Stimulated activated CD8-positive, alpha-beta memory T cell treated with anti-CD3 and anti-CD28 coated beads, Interleukin-4, amount 100 ng/mL, for 4 hours (primary cell): ENCODE results near the gene ZNF358.
"Not testable (repeated sequence)": the region's sequence is repeated elsewhere in the genome, so short reads cannot be mapped to it uniquely, and the experiment has no call there.

ENCODE experiments used
- DNase-seq, 2 donors: peaks; one replicate each; pipeline ENCODE4 v3.0.0-alpha.2; 2020; ENCODE audit warnings: low read depth in 2 of 2, low spot score in 1 of 2

The ZNF358 gene

DNA sequence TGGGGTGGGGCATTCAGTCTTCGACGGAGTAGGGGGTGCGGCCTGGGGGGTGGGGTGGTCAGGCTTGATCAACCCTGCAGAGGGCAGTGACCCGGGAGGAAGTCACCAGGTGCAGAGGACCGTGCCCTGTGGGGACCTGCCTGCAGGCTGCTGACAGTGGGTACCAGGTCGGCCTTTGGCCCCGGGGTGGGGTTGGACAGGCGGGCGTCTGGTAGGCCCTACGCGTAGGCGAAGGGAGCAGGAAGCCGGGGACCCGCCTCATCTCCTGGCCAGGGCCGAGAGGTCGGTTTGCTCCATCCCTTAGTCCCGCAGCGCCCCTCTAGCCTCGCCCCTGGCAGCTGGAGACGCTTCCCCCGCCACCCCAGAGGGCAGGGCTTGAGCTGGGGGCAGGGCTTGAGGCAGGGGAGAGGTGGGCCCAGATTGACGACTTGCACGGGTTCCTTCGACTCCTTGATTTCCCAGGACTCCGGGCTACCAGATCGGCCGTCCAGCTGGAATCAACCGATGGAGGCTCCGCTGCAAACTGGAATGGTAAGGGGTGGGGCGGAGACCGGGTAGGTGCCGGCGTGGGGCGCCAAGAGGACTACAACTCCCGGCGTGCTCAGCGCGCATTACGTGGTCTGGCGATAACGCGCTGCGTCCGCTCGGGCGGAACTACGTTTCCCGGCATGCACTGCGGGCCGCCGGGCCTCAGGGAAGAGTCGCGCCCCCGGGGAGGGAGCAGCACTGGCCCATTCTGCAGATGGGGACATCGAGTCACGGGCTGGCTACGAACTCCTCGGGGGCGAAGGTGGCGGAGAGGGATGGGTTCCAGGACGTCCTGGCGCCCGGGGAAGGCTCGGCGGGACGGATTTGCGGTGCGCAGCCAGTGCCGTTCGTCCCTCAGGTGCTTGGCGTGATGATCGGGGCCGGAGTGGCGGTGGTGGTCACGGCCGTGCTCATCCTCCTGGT is 19.4 kb downstream of the ZNF358 start, which contains the start of gene PNPLA6:
PNPLA6 (plus strand) TSS at position 671 of the 951 bp plus-strand sequence; CDS start at position 743, 72 bp downstream.
- DNase-seq = peak; percentile 84 to 85

GRCh38 chr19:7535998-7536695 is 20.2 kb downstream of the ZNF358 start:
- no peak for DNase-seq

GRCh38 chr19:7538990-7539389 is 23.1 kb downstream of the ZNF358 start:
- DNase-seq = not testable (repeated sequence)

GRCh38 chr19:7539827-7540425 is 24.0 kb downstream of the ZNF358 start:
- no peak for DNase-seq

DNA sequence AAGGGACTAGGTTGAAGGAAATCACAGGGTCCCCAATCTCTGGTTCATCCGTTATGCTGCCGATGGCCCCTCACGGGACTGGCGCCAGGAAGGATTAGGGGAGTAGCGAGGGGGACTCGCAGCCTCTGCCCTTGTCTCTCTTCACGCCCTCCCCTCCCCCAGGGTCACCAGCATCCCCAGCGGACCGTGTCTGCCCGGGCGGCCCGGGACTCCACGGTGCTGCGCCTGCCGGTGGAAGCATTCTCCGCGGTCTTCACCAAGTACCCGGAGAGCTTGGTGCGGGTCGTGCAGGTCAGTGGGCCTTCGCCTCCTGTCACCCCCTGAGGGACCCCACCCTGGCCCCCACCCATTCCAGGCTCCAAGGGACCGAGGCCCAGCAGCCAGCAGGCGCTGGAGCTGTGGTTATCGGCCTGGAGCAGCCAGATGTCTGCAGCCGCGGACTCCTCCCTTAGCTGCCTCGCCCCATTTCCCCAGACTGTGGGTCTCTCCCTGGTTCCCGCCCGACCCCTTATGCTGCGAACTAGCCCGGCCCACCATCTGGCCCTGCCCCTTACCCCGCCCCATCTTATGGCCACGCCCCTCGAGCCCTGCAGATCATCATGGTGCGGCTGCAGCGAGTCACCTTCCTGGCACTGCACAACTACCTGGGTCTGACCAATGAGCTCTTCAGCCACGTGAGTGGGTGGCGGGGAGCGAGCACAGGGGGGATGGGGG is 25.0 kb downstream of the ZNF358 start:
- DNase-seq = no peak

- no peak for DNase-seq
Measured at GRCh38 chr19:7541475-7541824, 25.5 kb downstream of the ZNF358 start.

GRCh38 chr19:7541828-7542443 is 26.0 kb downstream of the ZNF358 start:
- DNase-seq = no peak

DNA sequence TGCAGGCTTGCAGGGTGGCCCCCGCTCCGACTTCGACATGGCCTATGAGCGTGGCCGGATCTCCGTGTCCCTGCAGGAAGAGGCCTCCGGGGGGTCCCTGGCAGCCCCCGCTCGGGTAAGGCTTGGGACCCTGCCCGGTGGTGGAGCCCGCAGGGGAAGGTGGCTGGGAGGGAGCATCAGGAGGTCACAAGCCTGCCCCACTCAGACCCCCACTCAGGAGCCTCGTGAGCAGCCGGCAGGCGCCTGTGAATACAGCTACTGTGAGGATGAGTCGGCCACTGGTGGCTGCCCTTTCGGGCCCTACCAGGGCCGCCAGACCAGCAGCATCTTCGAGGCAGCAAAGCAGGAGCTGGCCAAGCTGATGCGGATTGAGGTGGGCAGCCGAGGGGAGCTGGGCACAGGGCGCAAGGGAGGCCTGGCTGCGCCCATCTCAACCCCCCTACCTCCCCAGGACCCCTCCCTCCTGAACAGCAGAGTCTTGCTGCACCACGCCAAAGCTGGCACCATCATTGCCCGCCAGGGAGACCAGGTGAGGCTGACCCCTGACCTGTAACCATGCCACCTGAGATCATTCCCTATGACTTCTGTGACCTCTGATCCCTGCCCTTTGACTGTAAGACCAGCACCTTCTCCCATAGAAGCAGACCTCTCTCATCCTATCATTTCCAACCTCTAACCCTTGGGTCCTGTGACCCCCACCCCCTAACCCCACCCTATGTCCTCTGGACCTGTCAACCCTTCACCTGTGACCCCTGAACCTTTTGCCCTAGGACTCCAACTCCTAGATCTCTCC is 26.8 kb downstream of the ZNF358 start:
- DNase-seq = no peak

GRCh38 chr19:7544626-7545025 is 28.7 kb downstream of the ZNF358 start:
- DNase-seq = no peak

GRCh38 chr19:7545300-7545699 is 29.4 kb downstream of the ZNF358 start:
- DNase-seq = no peak

GRCh38 chr19:7545904-7546303 is 30.0 kb downstream of the ZNF358 start:
- DNase-seq = no peak

DNA sequence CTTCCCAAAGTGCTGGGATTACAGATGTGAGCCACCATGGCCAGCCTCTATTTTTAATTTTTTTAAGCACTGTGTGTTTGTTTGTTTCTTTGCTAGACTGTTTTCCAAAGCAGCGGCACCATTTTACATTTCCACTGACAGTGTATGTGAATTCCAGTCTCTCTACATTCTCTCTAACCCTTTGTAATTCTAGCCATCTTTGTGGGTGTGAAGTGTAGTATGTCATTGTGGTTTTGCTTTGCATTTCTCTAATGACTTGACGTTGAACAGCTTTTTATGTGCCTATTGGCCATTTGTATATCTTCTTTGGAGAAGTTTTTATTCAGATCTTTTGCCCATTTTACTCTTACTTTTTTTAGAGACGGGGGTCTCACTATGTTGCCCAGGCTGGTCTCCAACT is 31.3 kb downstream of the ZNF358 start:
- no peak for DNase-seq

DNA sequence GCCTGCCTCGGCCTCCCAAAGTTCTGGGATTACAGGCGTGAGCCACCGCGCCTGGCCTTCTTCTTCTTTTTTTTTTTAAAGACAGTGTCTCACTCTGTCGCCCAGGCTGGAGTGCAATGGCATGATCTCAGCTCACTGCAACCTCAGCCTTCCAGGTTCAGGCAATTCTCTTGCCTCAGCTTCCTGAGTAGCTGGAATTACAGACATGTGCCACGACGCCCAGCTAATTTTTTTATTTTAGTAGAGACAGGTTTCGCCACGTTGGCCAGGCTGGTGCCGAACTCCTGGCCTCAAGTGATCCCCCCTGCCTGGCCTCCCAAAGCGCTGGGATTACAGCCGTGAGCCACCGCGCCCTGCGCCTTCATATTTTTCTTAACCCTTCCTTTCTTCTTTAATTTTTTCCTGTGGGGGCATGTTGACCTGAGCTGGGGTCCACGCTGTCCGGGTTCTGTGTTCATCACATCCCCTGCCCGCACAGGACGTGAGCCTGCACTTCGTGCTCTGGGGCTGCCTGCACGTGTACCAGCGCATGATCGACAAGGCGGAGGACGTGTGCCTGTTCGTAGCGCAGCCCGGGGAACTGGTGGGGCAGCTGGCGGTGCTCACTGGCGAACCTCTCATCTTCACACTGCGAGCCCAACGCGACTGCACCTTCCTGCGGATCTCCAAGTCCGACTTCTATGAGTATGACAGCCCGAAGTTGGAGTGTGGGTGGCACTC is 33.7 kb downstream of the ZNF358 start:
- no peak for DNase-seq

GRCh38 chr19:7550169-7550770 is 34.4 kb downstream of the ZNF358 start:
- DNase-seq = no peak

GRCh38 chr19:7550987-7551761 is 35.3 kb downstream of the ZNF358 start:
- DNase-seq = no peak

DNA sequence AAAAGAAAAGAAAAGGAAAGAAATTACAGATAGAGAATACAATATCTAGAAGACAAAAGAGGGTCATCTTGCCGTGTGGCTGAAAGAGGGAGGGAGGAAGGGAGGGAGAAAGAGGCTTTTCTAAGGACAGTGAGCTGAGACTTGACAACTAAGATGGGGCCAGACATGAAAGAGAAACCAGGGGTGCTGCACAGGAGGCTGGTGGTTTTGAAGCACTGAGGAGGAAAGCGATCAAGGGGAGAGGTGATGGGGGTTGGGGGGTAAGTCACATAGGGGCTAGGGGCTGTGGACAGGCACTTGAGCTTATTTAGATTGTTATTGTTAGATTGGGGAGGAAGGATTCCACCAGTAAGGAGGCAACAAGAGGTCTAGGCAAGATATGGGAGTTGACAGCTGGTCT is 36.9 kb downstream of the ZNF358 start:
- no peak for DNase-seq

DNA sequence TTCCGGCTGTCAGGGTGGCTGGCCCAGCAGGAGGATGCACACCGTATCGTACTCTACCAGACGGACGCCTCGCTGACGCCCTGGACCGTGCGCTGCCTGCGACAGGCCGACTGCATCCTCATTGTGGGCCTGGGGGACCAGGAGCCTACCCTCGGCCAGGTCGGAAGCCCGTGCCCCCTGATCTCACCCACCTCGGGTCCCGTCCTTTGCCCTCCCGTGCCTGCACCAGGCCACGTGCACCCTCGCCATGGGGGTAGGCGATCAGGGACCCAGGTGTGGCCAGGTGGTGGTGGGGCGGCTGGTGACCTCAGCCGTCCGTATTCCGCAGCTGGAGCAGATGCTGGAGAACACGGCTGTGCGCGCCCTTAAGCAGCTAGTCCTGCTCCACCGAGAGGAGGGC is 38.7 kb downstream of the ZNF358 start:
- no peak for DNase-seq
